Immature natural killer cell (primary cell): Measurements from ENCODE around the gene SPTBN1. TPM values are rescaled to one million over a fixed set of nuclear protein-coding genes. Genes with fewer than 3 reads are reported as not detected.

Experiments used
- DNase-seq, 3 donors: peaks; one replicate each; pipeline ENCODE4 v3.0.0; 2022; ENCODE audit warnings: mixed read lengths in 1 of 3
- H3K27ac Mint-ChIP-seq, 6 donors: one replicate each; pipeline ENCODE4 v1.8.0; 2020; ENCODE audit warnings: mixed read lengths in 6 of 6, mild to moderate bottlenecking in 5 of 6, inconsistent platforms in 4 of 6, moderate library complexity in 3 of 6
- H3K27me3 Mint-ChIP-seq, 3 donors: one replicate each; pipeline ENCODE4 v1.8.0; 2020 to 2021; ENCODE audit warnings: low read depth in 3 of 3, mild to moderate bottlenecking in 3 of 3, mixed read lengths in 3 of 3, moderate library complexity in 3 of 3, inconsistent platforms in 1 of 3
- H3K36me3 Mint-ChIP-seq, 3 donors: one replicate each; pipeline ENCODE4 v1.8.0; 2020; ENCODE audit warnings: mixed read lengths in 3 of 3, inconsistent platforms in 2 of 3, mild to moderate bottlenecking in 2 of 3
- H3K4me1 Mint-ChIP-seq, 2 donors: one replicate each; pipeline ENCODE4 v1.8.0; 2020; ENCODE audit warnings: inconsistent platforms in 2 of 2, mild to moderate bottlenecking in 2 of 2, mixed read lengths in 2 of 2, moderate library complexity in 1 of 2
- H3K4me3 Mint-ChIP-seq, 5 donors: one replicate each; pipeline ENCODE4 v1.8.0; 2020; ENCODE audit warnings: mild to moderate bottlenecking in 5 of 5, mixed read lengths in 5 of 5, inconsistent platforms in 3 of 5, moderate library complexity in 3 of 5
- H3K9me3 Mint-ChIP-seq, 6 donors: one replicate each; pipeline ENCODE4 v1.8.0; 2020; ENCODE audit warnings: mild to moderate bottlenecking in 6 of 6, mixed read lengths in 6 of 6, inconsistent platforms in 4 of 6, moderate library complexity in 3 of 6
- polyA plus RNA-seq, 3 donors: library from polyadenylated mRNA; unstranded; fragments of 300-500 nt; fragmentation: Illumina TruSeq; gene quantifications; one replicate each; pipeline ENCODE4 v1.2.3, GENCODE V29; 2021

Gene SPTBN1
- polyA plus RNA-seq, 3 donors from 2014 or later, result 0.41 to 57.5 (median 7.7) TPM

GRCh38 chr2:54577944-54578647, 122.0 kb downstream of the SPTBN1 start:
- H3K27me3 Mint-ChIP-seq, result peaks cover 3 to 12% (median 8%) of the 10 kb centered on the region in 3 donors
- no peaks in the 10 kb centered on the region for H3K9me3 Mint-ChIP-seq
- H3K4me3 Mint-ChIP-seq, result peak overlapping the region in 4 of 5 donors; percentile 7 to 46 (median 20)
- no peak for DNase-seq
- H3K4me1 Mint-ChIP-seq, result peaks cover 96 to 99% of the 10 kb centered on the region in 2 donors
- H3K36me3 Mint-ChIP-seq, result no peaks in the 10 kb centered on the region
- peak overlapping the region; percentile 85 to 99 (median 97) for H3K27ac Mint-ChIP-seq

- Mint-ChIP-seq H3K4me3 (no peak overlapping the region), H3K27me3 (peaks cover 3 to 12% (median 8%) of the 10 kb centered on the region in 3 donors), H3K4me1 (peaks cover 96 to 99% of the 10 kb centered on the region in 2 donors), H3K36me3 (no peaks in the 10 kb centered on the region), H3K27ac (peak overlapping the region; percentile 85 to 99 (median 97)), H3K9me3 (no peaks in the 10 kb centered on the region)
- DNase-seq, result no peak
Observed at GRCh38 chr2:54578648-54579045, 122.5 kb downstream of the SPTBN1 start.

GRCh38 chr2:54579061-54579681, 123.0 kb downstream of the SPTBN1 start:
- no peak for DNase-seq
- Mint-ChIP-seq H3K4me1 (peaks cover 94 to 99% of the 10 kb centered on the region in 2 donors), H3K36me3 (no peaks in the 10 kb centered on the region), H3K27me3 (peaks cover 3 to 11% (median 8%) of the 10 kb centered on the region in 3 donors), H3K27ac (peak overlapping the region; percentile 92 to 99 (median 95)), H3K9me3 (no peaks in the 10 kb centered on the region), H3K4me3 (peak overlapping the region; percentile 69 to 79 (median 78))

- H3K27me3 Mint-ChIP-seq, result peaks cover under 1 to 6% (median 5%) of the 10 kb centered on the region in 3 donors
- no peaks in the 10 kb centered on the region for H3K36me3 Mint-ChIP-seq
- H3K9me3 Mint-ChIP-seq, result no peaks in the 10 kb centered on the region
- peak; percentile 62 to 75 (median 74) for DNase-seq
- H3K4me1 Mint-ChIP-seq, result peaks cover 93 to 99% of the 10 kb centered on the region in 2 donors
- peak overlapping the region; percentile 69 to 79 (median 78) for H3K4me3 Mint-ChIP-seq
- H3K27ac Mint-ChIP-seq, result peak overlapping the region; percentile 92 to 99 (median 95)
Observed at GRCh38 chr2:54579682-54580620, 123.8 kb downstream of the SPTBN1 start.

GRCh38 chr2:54581326-54582039, 125.4 kb downstream of the SPTBN1 start:
- peaks cover 0 to 4% (median 3%) of the 10 kb centered on the region in 3 donors for H3K27me3 Mint-ChIP-seq
- H3K27ac Mint-ChIP-seq, result peak overlapping the region; percentile 40 to 99 (median 90)
- no peak for DNase-seq
- peaks cover 92 to 99% of the 10 kb centered on the region in 2 donors for H3K4me1 Mint-ChIP-seq
- H3K4me3 Mint-ChIP-seq, result peak overlapping the region; percentile 17 to 58 (median 49)
- no peaks in the 10 kb centered on the region for H3K9me3 Mint-ChIP-seq
- no peaks in the 10 kb centered on the region for H3K36me3 Mint-ChIP-seq

- H3K27me3 Mint-ChIP-seq, result peaks cover 0 to 4% (median 0%) of the 10 kb centered on the region in 3 donors
- H3K4me3 Mint-ChIP-seq, result peak overlapping the region in 2 of 5 donors; percentile 31 to 54
- H3K4me1 Mint-ChIP-seq, result peaks cover 92 to 99% of the 10 kb centered on the region in 2 donors
- H3K36me3 Mint-ChIP-seq, result no peaks in the 10 kb centered on the region
- H3K27ac Mint-ChIP-seq, result peak overlapping the region in 5 of 6 donors; percentile 5 to 99 (median 77)
- no peaks in the 10 kb centered on the region for H3K9me3 Mint-ChIP-seq
- no peak for DNase-seq
Observed at GRCh38 chr2:54582987-54583386, 126.9 kb downstream of the SPTBN1 start.

GRCh38 chr2:54584598-54584997, 128.5 kb downstream of the SPTBN1 start:
- Mint-ChIP-seq H3K9me3 (no peaks in the 10 kb centered on the region), H3K4me3 (peak overlapping the region in 3 of 5 donors; percentile 1 to 8 (median 4)), H3K4me1 (peaks cover 92 to 99% of the 10 kb centered on the region in 2 donors), H3K27ac (peak overlapping the region in 3 of 6 donors; percentile 29 to 91 (median 51)), H3K27me3 (peaks cover 0 to 4% (median 0%) of the 10 kb centered on the region in 3 donors), H3K36me3 (no peaks in the 10 kb centered on the region)
- DNase-seq, result no peak

- peaks cover 0 to 2% (median 0%) of the 10 kb centered on the region in 3 donors for H3K27me3 Mint-ChIP-seq
- no peaks in the 10 kb centered on the region for H3K9me3 Mint-ChIP-seq
- DNase-seq, result no peak
- peak overlapping the region; percentile 51 to 81 (median 77) for H3K4me3 Mint-ChIP-seq
- no peaks in the 10 kb centered on the region for H3K36me3 Mint-ChIP-seq
- H3K27ac Mint-ChIP-seq, result peak overlapping the region; percentile 29 to 91 (median 72)
- H3K4me1 Mint-ChIP-seq, result peaks cover 91 to 99% of the 10 kb centered on the region in 2 donors
Observed at GRCh38 chr2:54585136-54585733, 129.1 kb downstream of the SPTBN1 start.

- DNase-seq, result no peak
- peak overlapping the region; percentile 51 to 81 (median 77) for H3K4me3 Mint-ChIP-seq
- H3K4me1 Mint-ChIP-seq, result peaks cover 93 to 100% of the 10 kb centered on the region in 2 donors
- H3K27me3 Mint-ChIP-seq, result peaks cover 0 to 2% (median 0%) of the 10 kb centered on the region in 3 donors
- H3K9me3 Mint-ChIP-seq, result no peaks in the 10 kb centered on the region
- no peaks in the 10 kb centered on the region for H3K36me3 Mint-ChIP-seq
- H3K27ac Mint-ChIP-seq, result peak overlapping the region in 2 of 6 donors; percentile 73 to 83
Observed at GRCh38 chr2:54586062-54586461, 129.9 kb downstream of the SPTBN1 start.

GRCh38 chr2:54586494-54586893, 130.4 kb downstream of the SPTBN1 start:
- peaks cover 93 to 100% of the 10 kb centered on the region in 2 donors for H3K4me1 Mint-ChIP-seq
- H3K36me3 Mint-ChIP-seq, result no peaks in the 10 kb centered on the region
- DNase-seq, result no peak
- H3K4me3 Mint-ChIP-seq, result peak overlapping the region in 2 of 5 donors; percentile 8 to 19
- H3K9me3 Mint-ChIP-seq, result no peaks in the 10 kb centered on the region
- H3K27me3 Mint-ChIP-seq, result peaks cover 0 to 2% (median 0%) of the 10 kb centered on the region in 3 donors
- H3K27ac Mint-ChIP-seq, result peak overlapping the region in 2 of 6 donors; percentile 21 to 26

GRCh38 chr2:54587171-54588016, 131.3 kb downstream of the SPTBN1 start:
- no peak for DNase-seq
- H3K4me1 Mint-ChIP-seq, result peaks cover 87 to 95% of the 10 kb centered on the region in 2 donors
- H3K36me3 Mint-ChIP-seq, result no peaks in the 10 kb centered on the region
- peak overlapping the region in 3 of 5 donors; percentile 1 to 46 (median 18) for H3K4me3 Mint-ChIP-seq
- H3K27me3 Mint-ChIP-seq, result peaks cover 0 to 2% (median 0%) of the 10 kb centered on the region in 3 donors
- H3K27ac Mint-ChIP-seq, result peak overlapping the region in 2 of 6 donors; percentile 21 to 34
- no peaks in the 10 kb centered on the region for H3K9me3 Mint-ChIP-seq
